NCI-H748 (cell line): Measurements from ENCODE around the gene SSNA1.

Experiments used
- DNase-seq: peaks from one replicate; lab custom pipeline; 2025; ENCODE audit not compliant: unreplicated experiment; lab: John Stamatoyannopoulos, UW

Gene SSNA1

GRCh38 chr9:137182836-137183235 is 5.6 kb upstream of the SSNA1 start:
- no peak for DNase-seq

DNA sequence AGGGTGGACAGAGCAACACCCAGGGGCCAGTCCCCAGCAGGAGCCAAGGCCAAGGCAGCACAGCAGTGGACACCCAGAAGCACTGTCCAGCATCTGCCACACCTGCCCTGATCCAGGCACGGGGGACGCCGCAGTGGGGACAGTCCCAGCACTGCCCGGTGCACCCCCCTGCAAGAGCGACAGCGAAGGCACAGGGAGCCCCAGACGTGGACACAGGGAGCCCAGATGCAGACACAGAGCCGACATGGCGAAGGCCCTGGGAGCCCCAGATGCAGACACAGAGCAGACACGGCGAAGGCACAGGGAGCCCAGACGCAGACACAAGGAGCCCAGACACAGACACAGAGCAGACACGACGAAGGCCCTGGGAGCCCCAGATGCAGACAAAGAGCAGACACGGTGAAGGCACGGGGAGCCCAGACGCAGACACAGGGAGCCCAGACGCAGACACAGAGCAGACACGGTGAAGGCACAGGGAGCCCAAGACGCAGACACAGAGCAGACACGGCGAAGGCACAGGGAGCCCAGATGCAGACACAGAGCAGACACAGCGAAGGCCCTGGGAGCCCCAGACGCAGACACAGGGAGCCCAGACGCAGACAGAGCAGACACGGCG is 4.4 kb upstream of the SSNA1 start:
- DNase-seq = no peak

GRCh38 chr9:137184881-137185660 is 3.4 kb upstream of the SSNA1 start:
- no peak for DNase-seq

DNA sequence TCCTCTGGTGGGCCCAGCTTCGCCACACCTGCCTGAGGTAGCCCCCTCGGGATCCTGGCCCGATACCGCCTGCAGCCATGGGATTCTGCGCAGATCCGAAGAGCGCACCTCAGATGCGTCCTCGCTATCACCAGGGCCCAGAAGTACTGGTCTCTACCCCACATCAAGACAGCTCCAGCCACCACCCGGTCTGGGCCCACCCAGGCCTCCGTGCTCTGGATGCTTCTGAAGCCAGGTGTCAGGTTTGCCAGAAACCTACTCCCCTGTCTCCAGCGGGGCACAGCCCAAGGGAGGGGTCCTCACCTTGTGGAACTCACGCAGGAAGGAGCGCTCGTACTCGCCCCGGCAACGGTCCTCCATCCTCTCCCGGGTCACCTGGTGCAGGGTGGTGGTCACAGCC is 2.6 kb upstream of the SSNA1 start:
- no peak for DNase-seq

DNA sequence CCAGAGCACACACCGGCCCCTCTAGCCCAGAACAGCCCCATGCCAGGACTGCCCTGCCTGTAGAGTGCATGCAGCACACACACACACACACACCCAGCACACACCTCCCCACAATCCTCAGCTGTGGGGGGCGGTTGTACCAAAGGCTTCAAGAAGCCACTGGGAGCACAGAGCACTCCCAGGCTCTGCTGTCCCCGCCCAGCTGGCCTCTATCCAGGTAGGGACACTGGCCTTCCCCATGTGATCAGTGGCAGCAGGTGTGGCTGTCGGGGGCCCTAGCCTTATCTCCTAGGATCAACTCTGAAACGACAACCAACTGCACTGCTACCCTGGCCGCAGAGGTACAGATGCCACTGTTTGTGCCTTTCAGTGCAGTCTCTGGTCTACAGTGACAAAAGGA is 2.1 kb upstream of the SSNA1 start:
- no peak for DNase-seq

DNA sequence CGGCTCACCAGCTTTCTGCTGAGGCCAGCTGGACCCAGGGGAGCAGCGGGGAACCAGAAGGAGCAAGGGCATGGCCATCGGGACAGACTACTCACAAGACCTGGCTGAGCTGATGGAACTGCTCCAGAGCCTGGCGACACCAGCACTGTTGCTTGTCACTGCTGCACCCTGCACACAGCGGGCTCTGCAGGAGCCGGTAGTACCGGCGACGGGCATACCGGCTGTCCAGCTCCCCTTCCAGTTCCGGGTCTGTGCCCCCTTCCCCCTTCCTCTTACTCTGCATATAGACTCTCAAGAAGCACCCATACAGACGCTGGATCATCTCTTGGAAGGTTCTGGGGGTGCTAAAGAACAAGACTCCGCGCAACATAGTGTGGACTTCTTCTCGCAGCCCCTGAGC is 1.1 kb upstream of the SSNA1 start:
- no peak for DNase-seq

GRCh38 chr9:137188086-137188489 is 388 bp upstream of the SSNA1 start:
- no peak for DNase-seq

DNA sequence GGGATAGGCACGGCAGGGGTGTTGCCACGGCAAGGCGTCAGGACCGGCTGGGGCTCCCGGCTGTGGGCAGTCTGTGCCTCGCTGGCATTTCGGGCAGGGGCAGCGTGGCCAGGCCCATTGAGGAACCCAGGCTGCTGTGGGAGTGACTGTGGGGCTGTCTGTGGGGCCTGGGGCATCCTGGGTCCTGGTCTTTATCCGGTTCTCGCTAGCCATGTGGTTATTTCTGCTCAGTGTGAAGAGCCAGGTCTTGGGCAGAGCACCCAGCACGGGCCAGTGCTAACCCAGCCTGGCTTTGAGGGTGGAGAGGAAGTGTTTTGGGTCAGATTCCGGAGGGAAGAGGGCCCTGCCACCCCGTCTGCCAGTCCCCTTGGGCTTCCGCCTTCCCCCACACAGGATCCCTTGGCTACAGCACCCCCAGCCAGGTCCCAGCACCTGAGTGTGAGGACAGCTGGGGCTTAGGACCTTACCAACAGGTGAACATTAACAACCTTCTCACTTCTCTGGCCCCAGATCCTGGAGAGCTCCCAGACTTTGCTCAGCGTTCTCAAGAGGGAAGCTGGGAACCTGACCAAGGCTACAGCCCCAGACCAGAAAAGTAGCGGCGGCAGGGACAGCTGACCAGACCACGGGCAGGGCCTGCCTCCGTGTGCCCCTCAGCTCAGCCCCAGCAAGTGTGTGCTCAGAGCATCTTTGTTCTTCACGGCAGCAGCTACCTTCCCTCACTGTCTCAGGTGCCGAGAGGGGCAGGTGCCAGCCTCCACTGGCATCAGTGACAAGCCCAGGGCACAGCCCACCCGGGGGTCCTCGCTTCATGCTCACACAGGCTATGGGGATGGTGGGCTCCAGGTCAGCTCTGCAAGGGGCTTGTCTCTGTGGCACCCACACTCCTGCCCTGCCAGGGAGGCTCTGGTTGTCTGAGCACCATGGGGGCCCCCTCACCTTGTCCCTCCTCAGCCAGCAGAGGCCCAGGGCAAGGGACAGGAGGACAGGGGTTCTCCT is 1.1 kb downstream of the SSNA1 start:
- DNase-seq = no peak

- DNase-seq = no peak
Observed at GRCh38 chr9:137190315-137190856, 1.9 kb downstream of the SSNA1 start.

DNA sequence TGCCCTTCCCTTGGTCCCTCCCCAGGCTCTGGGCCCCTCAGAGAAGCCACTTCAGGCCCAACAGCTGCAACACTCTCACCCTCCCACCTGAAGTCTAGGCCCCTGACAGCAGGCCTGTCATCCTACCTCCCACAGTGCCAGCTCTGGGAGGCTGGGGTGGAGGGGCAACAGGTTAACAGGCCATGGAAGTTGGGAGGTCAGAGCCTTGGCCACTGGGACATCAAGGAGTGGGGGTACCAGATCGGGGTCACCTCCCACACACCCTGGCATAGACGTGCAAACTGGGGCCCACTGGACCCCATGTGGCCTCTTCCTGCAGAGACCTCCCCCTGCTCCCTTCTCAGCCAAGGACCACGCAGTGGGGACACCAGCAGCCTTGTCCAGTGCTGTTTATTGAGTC is 2.8 kb downstream of the SSNA1 start:
- no peak for DNase-seq

GRCh38 chr9:137191691-137192447 is 3.4 kb downstream of the SSNA1 start:
- DNase-seq = no peak

DNA sequence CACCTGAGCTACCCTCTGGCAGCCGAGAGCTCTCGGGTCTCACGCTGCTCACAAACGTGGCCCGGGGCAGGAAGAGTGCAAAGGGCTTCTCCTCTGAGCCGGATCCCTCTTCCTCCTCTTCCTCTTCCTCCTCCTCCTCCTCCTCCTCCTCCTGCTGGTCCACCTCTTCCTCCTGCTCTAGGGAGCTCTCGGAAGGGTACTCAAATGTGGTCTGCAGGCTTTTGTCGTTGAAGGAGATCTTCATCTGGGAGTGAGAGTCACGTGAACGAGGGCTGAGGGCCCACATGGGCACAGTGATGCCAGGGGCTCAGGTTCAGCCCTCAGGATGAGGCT is 3.9 kb downstream of the SSNA1 start:
- DNase-seq = no peak

DNA sequence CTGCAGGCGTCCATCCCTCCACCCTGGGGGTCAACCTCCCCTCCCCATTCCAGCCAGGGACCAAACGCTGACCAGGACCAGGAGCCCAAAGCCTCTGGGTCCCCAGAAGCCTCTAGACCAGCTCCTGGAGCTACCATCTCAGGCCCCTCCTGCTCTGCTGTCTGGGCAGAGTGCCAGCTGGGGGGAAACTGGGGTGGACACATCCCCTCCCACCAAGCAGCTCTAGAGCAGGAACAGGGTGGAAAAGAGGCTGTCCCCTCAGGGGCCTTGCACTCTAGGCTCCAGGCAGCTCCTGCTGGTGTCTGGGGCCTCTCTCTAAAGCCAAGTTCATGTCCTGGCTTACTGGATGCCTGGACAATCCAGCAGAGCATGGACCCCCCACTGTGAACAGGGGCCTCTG is 4.4 kb downstream of the SSNA1 start:
- no peak for DNase-seq

DNA sequence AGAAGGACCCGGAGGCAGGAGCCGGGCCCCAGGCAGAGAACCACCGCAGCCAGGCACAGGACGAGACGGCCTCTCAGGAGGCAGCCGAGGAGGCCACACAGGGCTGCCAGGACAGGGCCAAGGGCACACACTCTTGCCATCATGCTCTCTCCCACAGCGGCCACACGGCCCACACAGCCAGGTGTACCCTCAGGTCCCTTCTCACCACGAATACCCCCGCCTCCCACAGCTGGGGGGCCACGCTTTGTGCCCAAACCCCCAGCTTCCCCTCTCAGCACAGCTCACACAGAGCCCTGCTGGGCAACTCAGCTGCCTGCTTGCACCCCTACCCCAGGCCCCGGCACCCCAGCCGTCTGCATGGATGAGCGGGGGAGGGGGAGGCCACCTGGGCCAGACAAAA is 5.3 kb downstream of the SSNA1 start:
- no peak for DNase-seq

GRCh38 chr9:137194388-137194787 is 5.9 kb downstream of the SSNA1 start:
- no peak for DNase-seq

DNA sequence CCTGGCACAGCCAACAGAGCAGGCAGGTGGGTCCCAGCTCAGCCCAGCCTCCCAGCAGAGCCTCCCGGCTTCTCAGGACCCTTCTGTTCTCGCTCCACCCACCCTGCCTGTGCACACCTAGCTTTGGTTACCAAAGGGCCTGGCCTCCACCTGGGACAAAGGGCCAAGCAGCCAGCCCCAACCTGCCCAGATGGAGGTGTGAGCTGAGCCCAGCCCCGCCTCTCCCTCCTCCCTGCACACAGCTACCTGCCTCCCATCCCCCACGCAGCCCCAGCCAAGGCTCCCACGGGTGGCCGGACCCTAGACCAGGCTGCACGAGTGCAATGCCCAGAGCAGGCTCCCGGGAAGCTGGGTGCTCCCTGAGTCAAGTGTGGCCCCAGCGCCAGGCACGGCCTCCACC is 6.4 kb downstream of the SSNA1 start:
- peak; percentile 32 for DNase-seq

- peak; percentile 94 for DNase-seq
Observed at GRCh38 chr9:137195525-137196220, 7.2 kb downstream of the SSNA1 start.

DNA sequence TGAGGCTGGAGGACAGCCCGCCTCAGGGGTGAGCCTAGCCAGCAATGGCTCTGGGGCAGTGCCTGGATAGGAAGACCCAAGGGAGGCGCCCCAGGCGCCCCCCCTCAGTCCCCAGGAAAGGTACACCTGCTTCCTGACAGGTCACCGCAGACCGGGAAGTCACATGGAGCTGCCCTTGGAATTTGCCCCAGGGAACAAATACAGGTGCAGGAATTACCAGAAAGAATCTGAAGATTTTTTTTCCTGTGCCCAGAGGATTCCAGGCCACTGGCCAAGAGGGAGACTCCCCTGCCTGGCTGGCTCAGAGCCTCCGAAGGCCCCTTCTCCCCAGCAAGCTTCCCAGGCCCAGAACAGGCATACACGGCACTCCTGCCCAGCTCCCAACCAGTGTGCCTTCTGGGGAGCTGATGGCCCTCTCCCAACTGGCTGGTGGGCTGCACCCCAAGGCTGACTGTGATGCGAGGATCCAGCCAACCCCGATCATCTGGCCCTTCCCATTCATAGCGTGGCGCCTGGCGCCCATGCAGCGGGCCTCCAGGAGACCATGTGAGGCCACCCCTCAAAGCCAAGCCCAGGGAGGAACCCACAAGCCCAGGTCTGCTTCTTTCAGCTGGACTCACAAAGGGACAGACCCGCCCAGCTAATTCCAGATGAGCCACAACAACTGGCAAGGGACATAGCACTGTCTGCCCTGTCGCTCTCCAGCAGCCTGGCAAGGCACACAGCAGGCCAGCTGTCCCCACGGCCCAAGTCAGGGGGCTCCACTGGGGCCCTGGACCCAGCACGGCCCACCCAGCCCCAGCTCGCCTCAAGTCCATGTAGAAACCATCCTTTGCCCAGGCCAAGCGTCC is 9.8 kb downstream of the SSNA1 start:
- no peak for DNase-seq

DNA sequence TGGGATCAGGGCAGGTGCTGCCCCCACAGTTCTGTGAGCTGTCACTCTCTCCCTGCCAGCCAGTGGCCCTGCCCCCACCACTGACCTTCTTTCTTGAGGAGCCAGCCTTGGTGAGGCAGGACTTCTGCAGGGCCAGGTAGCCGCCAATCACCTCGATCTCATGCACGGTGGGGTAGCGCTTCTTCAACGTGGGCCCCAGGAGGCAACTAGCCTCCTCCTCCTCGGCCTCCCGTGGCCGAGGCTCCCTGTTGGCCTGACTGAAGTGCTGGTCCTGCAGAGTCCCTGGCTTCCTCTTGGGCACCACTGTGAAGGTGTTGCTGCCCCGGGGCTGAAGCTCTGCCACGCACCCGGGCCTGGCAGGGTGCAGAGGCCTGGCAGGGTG is 10.4 kb downstream of the SSNA1 start:
- no peak for DNase-seq
